Activated CD4-positive, CD25-positive, alpha-beta regulatory T cell treated with anti-CD3 and anti-CD28 coated beads, Interleukin-2, amount 50 U/mL, for 72 hours (primary cell): ENCODE measurements around the gene MYO1A.

Experiments used
- DNase-seq: peaks from one replicate; pipeline ENCODE4 v3.0.0; 2021

Gene MYO1A

DNA sequence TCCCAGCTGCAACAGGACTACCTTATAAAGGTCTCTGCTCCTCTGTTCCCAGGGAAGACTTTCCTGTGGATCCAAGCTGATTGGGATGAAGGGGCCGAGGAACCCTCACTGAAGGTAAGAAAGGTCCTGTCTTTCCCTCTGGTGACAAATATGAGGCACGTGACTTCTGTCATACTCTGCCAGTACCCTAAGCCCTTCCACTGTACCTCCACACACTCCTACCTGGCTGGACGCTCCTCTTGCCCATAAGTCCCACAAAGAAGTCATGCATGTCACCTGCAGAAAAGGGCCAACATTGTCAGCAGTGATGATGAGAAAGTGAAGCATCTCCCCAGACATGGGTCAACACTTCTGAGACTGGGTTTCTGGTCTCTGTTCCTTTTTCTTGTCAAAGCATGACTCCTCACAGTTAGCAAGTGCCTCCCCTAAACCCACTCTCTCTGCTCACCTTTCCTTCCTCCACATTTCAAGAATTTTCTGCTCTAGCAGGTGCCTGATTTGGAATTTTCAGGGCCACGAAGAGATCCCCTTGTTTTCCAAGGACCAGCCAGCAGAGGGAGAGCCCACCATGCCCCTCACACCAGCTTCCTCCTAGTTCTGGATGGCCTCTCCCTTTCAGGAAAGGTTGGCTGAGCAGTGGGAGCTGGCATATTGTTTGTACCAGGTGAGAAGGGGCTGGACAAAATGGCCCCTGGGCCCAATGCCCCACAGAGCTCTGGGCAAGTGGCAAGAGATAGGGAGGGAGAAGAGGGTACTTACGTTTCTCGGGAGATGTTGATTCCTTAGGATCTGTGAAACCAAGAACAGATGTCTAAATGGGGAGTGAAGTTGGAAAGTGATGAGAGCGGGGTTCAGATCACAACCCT is 37.1 kb downstream of the MYO1A start:
- DNase-seq = no peak

- DNase-seq = no peak
Observed at GRCh38 chr12:57011438-57012424, 38.2 kb downstream of the MYO1A start.

- no peak for DNase-seq
Observed at GRCh38 chr12:57010627-57011247, 39.2 kb downstream of the MYO1A start.

GRCh38 chr12:57009949-57010626 is 39.8 kb downstream of the MYO1A start:
- no peak for DNase-seq

DNA sequence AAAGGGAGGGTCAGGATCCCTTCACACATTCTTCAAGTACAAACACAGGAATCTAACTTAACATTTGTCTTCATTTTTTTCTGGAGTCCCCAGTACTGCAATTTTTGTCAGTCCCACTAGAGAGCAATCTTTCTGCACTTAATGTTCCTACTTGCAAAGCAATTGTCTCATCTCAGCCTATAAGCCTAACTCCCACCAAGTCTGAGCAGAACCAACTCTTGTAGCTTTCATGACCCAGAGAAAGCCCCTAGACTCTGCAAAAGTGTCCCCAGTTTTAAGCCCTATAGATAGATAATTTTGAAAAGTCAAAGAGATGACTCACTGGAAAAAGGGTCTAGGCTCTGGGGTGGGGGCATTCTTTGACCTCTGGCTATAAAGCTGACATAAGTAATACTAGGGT is 41.8 kb downstream of the MYO1A start:
- no peak for DNase-seq

- no peak for DNase-seq
Observed at GRCh38 chr12:57006809-57007475, 43.0 kb downstream of the MYO1A start.

GRCh38 chr12:57005980-57006808 is 43.7 kb downstream of the MYO1A start, which contains the start of gene ZBTB39:
ZBTB39 (minus strand) TSS chr12:57006546; CDS start chr12:57004917, 1,629 bp downstream.
- DNase-seq = peak; percentile 70

GRCh38 chr12:57004651-57005050 is 45.3 kb downstream of the MYO1A start:
- no peak for DNase-seq

DNA sequence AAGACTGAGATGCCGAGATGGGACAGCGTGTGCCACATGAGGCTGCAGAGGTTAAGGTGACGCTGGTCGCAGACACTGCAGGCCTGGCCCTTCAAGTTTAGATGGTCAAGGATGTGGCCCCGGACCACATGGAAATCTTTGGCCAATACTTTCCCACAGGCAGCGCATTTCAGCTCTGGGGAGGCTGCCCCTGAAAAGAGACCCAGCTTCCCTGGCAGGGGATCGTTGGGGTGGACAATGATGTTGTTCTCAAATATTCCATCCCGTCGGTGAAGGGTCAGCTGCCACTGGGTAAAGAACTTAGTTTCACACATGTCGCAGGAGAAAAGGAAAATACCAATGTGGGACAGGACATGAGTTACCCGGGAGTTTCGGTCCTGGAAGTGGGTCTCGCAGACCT is 46.5 kb downstream of the MYO1A start:
- no peak for DNase-seq

DNA sequence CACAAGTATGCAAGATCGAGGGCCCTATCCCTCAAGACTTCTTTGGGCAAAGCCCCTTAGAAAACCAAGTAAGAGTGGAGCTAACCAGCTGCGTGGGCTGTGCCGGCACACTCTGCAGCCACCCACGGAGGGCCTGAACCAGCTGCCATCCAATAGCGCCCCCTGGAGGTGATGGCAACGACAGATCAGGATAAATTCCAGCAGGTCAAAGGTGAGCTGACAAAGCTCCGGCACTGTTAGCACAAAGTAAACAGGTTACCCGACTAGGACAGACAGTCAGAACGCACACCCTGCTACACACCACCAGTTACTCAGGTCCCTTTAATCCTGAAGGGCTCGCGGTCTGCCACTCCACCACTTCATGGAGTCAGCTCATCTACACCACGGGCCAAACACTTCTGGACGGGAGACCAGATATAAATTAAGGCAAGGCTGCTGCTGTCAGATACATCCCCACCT is 48.5 kb downstream of the MYO1A start:
- peak; percentile 72 for DNase-seq

GRCh38 chr12:57000393-57000792 is 49.5 kb downstream of the MYO1A start:
- no peak for DNase-seq

DNA sequence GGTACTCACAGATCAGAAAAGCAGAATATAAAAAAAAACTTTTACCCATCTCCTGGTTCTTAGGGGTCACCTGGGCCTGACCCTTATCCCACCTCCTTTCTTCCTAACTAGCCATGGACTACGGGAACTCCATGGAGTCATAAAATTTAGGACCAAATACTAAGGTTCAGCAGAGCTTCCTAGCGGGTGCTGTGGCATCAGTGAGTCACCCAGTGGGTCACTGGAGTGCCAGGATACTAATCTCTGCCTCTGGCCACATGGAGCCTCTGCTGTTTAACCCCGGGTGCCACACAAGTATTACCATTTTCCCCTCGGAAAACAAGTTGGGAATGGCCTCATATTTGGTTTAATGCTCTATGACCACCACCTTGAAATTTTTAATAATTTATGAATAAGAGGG is 50.5 kb downstream of the MYO1A start:
- no peak for DNase-seq

- DNase-seq = peak; percentile 40
Observed at GRCh38 chr12:56998981-56999380, 50.9 kb downstream of the MYO1A start.

DNA sequence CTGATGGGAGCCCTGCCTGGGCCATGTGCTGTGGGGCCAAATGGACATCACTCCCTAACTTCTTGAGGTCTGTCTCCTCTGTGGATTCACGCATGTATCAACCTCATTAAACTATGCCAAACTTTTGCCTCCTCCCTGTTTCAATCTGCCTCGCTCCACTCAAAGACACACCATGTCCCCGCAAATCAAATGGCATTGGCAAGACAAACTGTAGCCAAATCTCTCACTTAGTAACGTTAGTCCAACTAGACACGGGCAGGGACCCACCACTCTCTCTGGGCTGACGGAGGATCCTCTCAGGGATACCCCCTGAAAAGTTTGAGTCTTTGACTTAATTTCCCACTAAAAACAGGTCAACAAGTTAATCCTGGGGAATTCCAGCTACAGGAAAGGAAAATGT is 51.6 kb downstream of the MYO1A start:
- no peak for DNase-seq

DNA sequence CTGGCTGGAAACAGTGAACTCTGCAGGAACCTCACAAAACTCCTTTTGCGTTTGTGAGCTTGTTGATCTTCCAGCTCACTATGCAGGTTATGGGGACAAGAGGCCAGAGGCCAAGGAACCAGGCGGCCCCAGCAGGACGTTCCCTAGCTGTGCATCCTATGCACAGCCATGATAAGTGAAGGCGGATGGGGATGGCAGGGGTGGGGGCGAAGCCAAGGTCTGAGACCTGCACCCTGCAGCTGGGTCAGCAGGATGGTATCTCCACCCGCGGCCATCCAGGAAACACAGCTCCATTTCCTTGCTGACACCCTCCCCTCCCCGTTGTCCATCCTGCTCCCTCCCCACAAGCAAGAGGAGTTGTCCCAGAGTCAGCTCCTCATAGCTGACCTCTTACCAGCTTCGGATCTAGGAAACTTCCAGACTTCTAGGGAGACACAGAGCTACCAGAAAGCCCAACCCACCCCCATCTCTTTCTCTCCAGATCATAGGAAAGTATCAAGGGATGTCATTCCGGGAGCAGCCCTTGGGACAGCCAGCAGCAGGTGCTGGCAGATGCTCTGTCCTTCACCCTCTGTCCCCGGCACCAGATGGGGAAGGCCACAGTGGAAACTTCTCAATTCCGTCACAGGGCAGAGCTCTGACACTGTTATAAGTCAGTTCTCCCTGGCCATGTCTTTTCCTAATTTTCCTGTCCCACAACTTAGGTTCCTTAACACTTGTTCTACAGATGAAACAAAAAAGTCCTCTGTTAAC is 53.0 kb downstream of the MYO1A start:
- no peak for DNase-seq

GRCh38 chr12:56995930-56996496 is 53.9 kb downstream of the MYO1A start:
- no peak for DNase-seq

DNA sequence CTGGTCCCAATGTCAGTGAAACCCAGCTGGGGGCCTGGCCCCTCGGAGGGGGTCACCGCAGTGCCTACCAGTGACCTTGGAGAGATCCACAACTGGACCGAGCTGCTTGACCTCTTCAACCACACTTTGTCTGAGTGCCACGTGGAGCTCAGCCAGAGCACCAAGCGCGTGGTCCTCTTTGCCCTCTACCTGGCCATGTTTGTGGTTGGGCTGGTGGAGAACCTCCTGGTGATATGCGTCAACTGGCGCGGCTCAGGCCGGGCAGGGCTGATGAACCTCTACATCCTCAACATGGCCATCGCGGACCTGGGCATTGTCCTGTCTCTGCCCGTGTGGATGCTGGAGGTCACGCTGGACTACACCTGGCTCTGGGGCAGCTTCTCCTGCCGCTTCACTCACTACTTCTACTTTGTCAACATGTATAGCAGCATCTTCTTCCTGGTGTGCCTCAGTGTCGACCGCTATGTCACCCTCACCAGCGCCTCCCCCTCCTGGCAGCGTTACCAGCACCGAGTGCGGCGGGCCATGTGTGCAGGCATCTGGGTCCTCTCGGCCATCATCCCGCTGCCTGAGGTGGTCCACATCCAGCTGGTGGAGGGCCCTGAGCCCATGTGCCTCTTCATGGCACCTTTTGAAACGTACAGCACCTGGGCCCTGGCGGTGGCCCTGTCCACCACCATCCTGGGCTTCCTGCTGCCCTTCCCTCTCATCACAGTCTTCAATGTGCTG is 54.6 kb downstream of the MYO1A start:
- no peak for DNase-seq

GRCh38 chr12:56994231-56994746 is 55.6 kb downstream of the MYO1A start:
- DNase-seq = no peak

GRCh38 chr12:56993346-56993745 is 56.6 kb downstream of the MYO1A start:
- DNase-seq = no peak
